HEK293 (cell line): ENCODE results near the gene OR1G1.
"Not testable (repeated sequence)": the region's sequence is repeated elsewhere in the genome, so short reads cannot be mapped to it uniquely, and the experiment has no call there.

Experiments used
- CTCF ChIA-PET: fragments of 350-600 bp; formaldehyde crosslinking; extraction: SDS; loops from one replicate; lab custom pipeline; 2021; ENCODE audit warnings: antibody characterized with exemption; lab: Yijun Ruan, JAX
- POLR2A ChIA-PET: fragments of 300-600 bp; formaldehyde crosslinking; extraction: SDS; loops from one replicate; lab custom pipeline; 2020; ENCODE audit warnings: antibody characterized with exemption, inconsistent platforms; lab: Yijun Ruan, JAX
- H3K27ac ChIP-seq: fragments of 200-500 bp; sonication (Bioruptor generic); 2 replicates; pipeline ENCODE4 v1.5.1; 2014; ENCODE audit warnings: low read depth, low read length, control low read depth, inconsistent platforms; ENCODE audit errors: extremely low read depth
- H3K36me3 ChIP-seq, 2 experiments: fragments of 200-500 bp in 1 of 2; sonication (Bioruptor generic) in 1 of 2; 1 replicate in 1 of 2; 2 replicates in 1 of 2; pipeline ENCODE4 v1.5.1; 2014 to 2017; ENCODE audit warnings: inconsistent platforms in 2 of 2, low read length in 2 of 2; ENCODE audit not compliant: control insufficient read depth in 2 of 2, insufficient read depth in 1 of 2
- H3K4me1 ChIP-seq: fragments of 200-500 bp; sonication (Bioruptor generic); 2 replicates; pipeline ENCODE4 v1.5.1; 2014; ENCODE audit warnings: mild to moderate bottlenecking, low read length, inconsistent platforms; ENCODE audit not compliant: control insufficient read depth, insufficient read depth
- H3K4me3 ChIP-seq: 2 replicates; pipeline ENCODE4 v1.5.1; 2011; ENCODE audit warnings: low read depth, mild to moderate bottlenecking, control low read depth, low read length, moderate library complexity
- H3K9me3 ChIP-seq: fragments of 200-500 bp; sonication (Bioruptor generic); 2 replicates; pipeline ENCODE4 v1.5.1; 2014; ENCODE audit warnings: low read depth, low read length, inconsistent platforms; ENCODE audit not compliant: control insufficient read depth, insufficient read depth
- MYNN ChIP-seq: fragments of 450-650 bp; formaldehyde crosslinking; IDR thresholded peaks from 2 replicates; pipeline ENCODE4 v1.5.1; 2016; ENCODE audit warnings: missing biosample characterization, missing genetic modification characterization, borderline replicate concordance
- SETDB1 ChIP-seq: IDR thresholded peaks from one replicate; pipeline ENCODE4 v1.6.1; 2017; ENCODE audit warnings: mild to moderate bottlenecking, low read length, moderate library complexity, mixed read lengths; ENCODE audit not compliant: insufficient read length
- ZFP41 ChIP-seq: fragments of 450-650 bp; formaldehyde crosslinking; IDR thresholded peaks from 2 replicates; pipeline ENCODE4 v1.5.1; 2016; ENCODE audit warnings: missing biosample characterization, missing genetic modification characterization, borderline replicate concordance
- ZFP69B ChIP-seq: fragments of 450-650 bp; formaldehyde crosslinking; IDR thresholded peaks from 2 replicates; pipeline ENCODE4 v1.5.1; 2016; ENCODE audit warnings: missing biosample characterization, missing genetic modification characterization
- ZIC2 ChIP-seq: fragments of 450-650 bp; formaldehyde crosslinking; IDR thresholded peaks from 2 replicates; pipeline ENCODE4 v1.5.1; 2016; ENCODE audit warnings: missing biosample characterization, missing genetic modification characterization
- ZNF10 ChIP-seq: fragments of 450-650 bp; formaldehyde crosslinking; IDR thresholded peaks from 2 replicates; pipeline ENCODE4 v1.5.1; 2017; ENCODE audit warnings: missing biosample characterization, missing genetic modification characterization
- ZNF112 ChIP-seq: fragments of 450-650 bp; formaldehyde crosslinking; IDR thresholded peaks from 2 replicates; pipeline ENCODE4 v1.5.0; 2017; ENCODE audit warnings: missing biosample characterization, missing genetic modification characterization
- ZNF146 ChIP-seq: fragments of 450-650 bp; formaldehyde crosslinking; IDR thresholded peaks from 2 replicates; pipeline ENCODE4 v1.5.1; 2016; ENCODE audit warnings: missing biosample characterization, missing genetic modification characterization
- ZNF169 ChIP-seq: fragments of 450-650 bp; formaldehyde crosslinking; IDR thresholded peaks from 2 replicates; pipeline ENCODE4 v1.5.1; 2016; ENCODE audit warnings: missing biosample characterization, missing genetic modification characterization
- ZNF214 ChIP-seq: fragments of 450-650 bp; formaldehyde crosslinking; IDR thresholded peaks from 2 replicates; pipeline ENCODE4 v1.5.1; 2017; ENCODE audit warnings: missing biosample characterization, mild to moderate bottlenecking, missing genetic modification characterization, borderline replicate concordance
- ZNF26 ChIP-seq: fragments of 450-650 bp; formaldehyde crosslinking; IDR thresholded peaks from 2 replicates; pipeline ENCODE4 v1.5.1; 2016; ENCODE audit warnings: missing biosample characterization, missing genetic modification characterization
- ZNF324 ChIP-seq: fragments of 450-650 bp; formaldehyde crosslinking; IDR thresholded peaks from 2 replicates; pipeline ENCODE4 v1.5.1; 2016; ENCODE audit warnings: missing biosample characterization, missing genetic modification characterization
- ZNF341 ChIP-seq: fragments of 450-650 bp; formaldehyde crosslinking; IDR thresholded peaks from 2 replicates; pipeline ENCODE4; 2016; ENCODE audit warnings: low read depth, missing biosample characterization, missing genetic modification characterization
- ZNF48 ChIP-seq: fragments of 450-650 bp; formaldehyde crosslinking; IDR thresholded peaks from 2 replicates; pipeline ENCODE4 v1.5.1; 2016; ENCODE audit warnings: missing biosample characterization, missing genetic modification characterization
- ZNF544 ChIP-seq: fragments of 450-650 bp; formaldehyde crosslinking; IDR thresholded peaks from 2 replicates; pipeline ENCODE4 v1.5.0; 2017; ENCODE audit warnings: missing biosample characterization, missing genetic modification characterization
- ZNF548 ChIP-seq: fragments of 450-650 bp; formaldehyde crosslinking; IDR thresholded peaks from 2 replicates; pipeline ENCODE4 v1.5.1; 2016; ENCODE audit warnings: missing biosample characterization, missing genetic modification characterization
- ZNF560 ChIP-seq: fragments of 450-650 bp; formaldehyde crosslinking; IDR thresholded peaks from 2 replicates; pipeline ENCODE4 v1.5.1; 2017; ENCODE audit warnings: missing biosample characterization, missing genetic modification characterization, borderline replicate concordance
- ZNF571 ChIP-seq: fragments of 450-650 bp; formaldehyde crosslinking; IDR thresholded peaks from 2 replicates; pipeline ENCODE4 v1.5.0; 2017; ENCODE audit warnings: missing biosample characterization, missing genetic modification characterization
- ZNF624 ChIP-seq: fragments of 450-650 bp; formaldehyde crosslinking; IDR thresholded peaks from 2 replicates; pipeline ENCODE4 v1.5.1; 2017; ENCODE audit warnings: missing biosample characterization, missing genetic modification characterization
- ZNF701 ChIP-seq: fragments of 450-650 bp; formaldehyde crosslinking; IDR thresholded peaks from 2 replicates; pipeline ENCODE4 v1.5.1; 2016; ENCODE audit warnings: missing biosample characterization, missing genetic modification characterization
- TF ChIP-seq, protein P1 (sequence below): fragments of 450-650 bp; formaldehyde crosslinking; IDR thresholded peaks from 2 replicates; pipeline ENCODE4 v1.5.1; 2016; ENCODE audit warnings: missing biosample characterization, missing genetic modification characterization

Gene OR1G1

DNA sequence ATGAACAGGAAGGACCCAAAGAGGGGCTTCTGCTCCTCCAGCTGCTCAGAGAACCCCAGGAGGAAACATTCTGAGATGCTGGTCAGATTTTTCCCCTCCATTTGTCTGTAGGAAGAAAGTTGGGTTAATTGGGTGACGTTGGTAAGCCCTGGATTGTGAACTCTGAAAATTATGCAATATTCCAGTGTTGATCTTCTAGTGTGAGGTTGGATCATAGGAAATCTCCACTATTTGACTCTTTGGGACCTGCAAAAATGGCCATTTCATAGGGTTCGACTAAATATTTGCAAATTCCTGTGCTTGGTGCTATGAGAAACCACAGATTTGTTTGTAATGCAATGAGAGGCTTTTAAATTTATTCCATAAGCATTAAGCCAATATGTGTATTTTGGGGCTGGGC is at the start of gene OR1G1:
Gene OR1G1, minus strand, starts transcription at position 101 of the 400 bp plus-strand sequence. Its CDS starts 0 bp downstream, at position 101.
- Histone ChIP-seq H3K9me3 (no peaks in the 10 kb centered on the region), H3K27ac (no peak within 1 kb of the TSS), H3K4me1 (no peaks in the 10 kb centered on the region), H3K36me3 (no peaks in the 10 kb centered on the region), H3K4me3 (no peak within 1 kb of the TSS)
- ChIA-PET POLR2A (no interaction called here), CTCF (no interaction called here)
- TF ChIP-seq ZFP69B (no peak), SETDB1 (no peak)

DNA sequence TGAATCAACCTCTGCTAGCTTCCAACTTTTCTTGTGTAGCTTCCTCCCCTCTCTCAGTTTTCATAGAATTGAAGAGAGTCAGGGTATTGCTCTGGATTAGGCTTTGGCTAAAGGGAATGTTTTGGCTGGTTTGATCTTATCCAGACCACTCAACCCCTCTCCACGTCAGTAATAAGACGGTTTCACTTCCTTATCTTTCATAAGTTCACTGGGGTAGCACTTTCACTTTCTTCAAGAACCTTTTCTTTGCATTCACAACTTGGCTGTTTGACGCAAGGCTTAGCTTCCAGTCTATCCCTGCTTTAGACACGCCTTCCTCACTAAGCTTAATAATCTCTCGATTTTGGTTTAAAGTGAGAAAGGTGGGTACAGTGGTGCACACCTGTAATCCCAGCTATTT is 40.2 kb upstream of the OR1G1 start:
- TF ChIP-seq ZNF26 (tag by site-specific recombination) (no peak), ZNF560 (tag by site-specific recombination) (no peak), ZIC2 (no peak), ZNF324 (no peak), ZFP41 (no peak), ZNF548 (tag by site-specific recombination) (no peak), ZNF169 (tag by site-specific recombination) (no peak), ZNF48 (tag by site-specific recombination) (no peak), ZNF10 (tag by site-specific recombination) (no peak), ZNF701 (tag by site-specific recombination) (no peak), ZNF341 (tag by site-specific recombination) (no peak), ZNF544 (tag by site-specific recombination) (no peak)
- H3K4me1 ChIP-seq: no peaks in the 10 kb centered on the region
- H3K36me3 ChIP-seq: no peaks in the 10 kb centered on the region
- H3K9me3 ChIP-seq: no peaks in the 10 kb centered on the region
- no peak overlapping the region for H3K27ac ChIP-seq
- CTCF ChIA-PET: no interaction called here
- no peak overlapping the region for H3K4me3 ChIP-seq
- POLR2A ChIA-PET: no interaction called here

DNA sequence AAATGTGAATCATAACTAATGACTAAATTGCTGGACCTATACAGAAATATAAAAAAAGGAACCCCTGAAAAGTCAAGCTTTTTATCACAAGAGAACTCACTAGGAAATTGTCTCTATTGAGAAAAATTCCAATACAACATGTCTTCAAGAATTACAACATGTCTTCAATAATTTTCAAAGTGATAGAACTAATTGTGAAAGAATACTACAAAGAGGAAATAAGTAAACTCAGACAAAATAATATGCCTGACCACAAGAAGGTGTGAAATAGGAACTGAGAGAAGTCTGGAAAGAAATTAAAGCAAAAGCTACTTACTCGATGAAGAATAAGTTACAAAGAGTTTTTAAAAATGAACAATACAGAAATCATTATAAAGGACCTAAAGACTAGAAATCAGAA is 29.9 kb upstream of the OR1G1 start:
- H3K4me3 ChIP-seq: no peak overlapping the region
- TF ChIP-seq ZNF624 (tag by site-specific recombination): no peak
- TF ChIP-seq ZNF112 (tag by site-specific recombination): no peak
- no peak for TF ChIP-seq MYNN (tag by site-specific recombination)
- TF ChIP-seq ZNF214 (tag by site-specific recombination): no peak
- no peak for TF ChIP-seq ZNF571 (tag by site-specific recombination)
- no peak for TF ChIP-seq ZNF544 (tag by site-specific recombination)

DNA sequence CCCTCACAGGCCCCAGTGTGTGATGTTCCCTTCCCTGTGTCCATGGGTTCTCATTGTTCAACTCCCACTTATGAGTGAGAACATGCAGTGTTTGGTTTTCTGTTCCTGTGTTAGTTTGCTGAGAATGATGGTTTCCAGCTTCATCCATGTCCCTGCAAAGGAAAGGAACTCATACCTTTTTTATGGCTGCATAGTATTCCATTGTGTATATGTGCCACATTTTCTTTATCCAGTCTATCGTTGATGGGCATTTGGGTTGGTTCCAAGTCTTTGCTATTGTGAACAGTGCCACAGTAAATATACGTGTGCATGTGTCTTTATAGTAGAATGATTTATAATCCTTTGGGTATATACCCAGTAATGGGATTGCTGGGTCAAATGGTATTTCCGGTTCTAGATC is 10.1 kb upstream of the OR1G1 start:
- H3K36me3 ChIP-seq, CTCF ChIA-PET, POLR2A ChIA-PET, H3K9me3 ChIP-seq, H3K27ac ChIP-seq, H3K4me1 ChIP-seq, H3K4me3 ChIP-seq: not testable (repeated sequence)
- TF ChIP-seq, protein P1, sequence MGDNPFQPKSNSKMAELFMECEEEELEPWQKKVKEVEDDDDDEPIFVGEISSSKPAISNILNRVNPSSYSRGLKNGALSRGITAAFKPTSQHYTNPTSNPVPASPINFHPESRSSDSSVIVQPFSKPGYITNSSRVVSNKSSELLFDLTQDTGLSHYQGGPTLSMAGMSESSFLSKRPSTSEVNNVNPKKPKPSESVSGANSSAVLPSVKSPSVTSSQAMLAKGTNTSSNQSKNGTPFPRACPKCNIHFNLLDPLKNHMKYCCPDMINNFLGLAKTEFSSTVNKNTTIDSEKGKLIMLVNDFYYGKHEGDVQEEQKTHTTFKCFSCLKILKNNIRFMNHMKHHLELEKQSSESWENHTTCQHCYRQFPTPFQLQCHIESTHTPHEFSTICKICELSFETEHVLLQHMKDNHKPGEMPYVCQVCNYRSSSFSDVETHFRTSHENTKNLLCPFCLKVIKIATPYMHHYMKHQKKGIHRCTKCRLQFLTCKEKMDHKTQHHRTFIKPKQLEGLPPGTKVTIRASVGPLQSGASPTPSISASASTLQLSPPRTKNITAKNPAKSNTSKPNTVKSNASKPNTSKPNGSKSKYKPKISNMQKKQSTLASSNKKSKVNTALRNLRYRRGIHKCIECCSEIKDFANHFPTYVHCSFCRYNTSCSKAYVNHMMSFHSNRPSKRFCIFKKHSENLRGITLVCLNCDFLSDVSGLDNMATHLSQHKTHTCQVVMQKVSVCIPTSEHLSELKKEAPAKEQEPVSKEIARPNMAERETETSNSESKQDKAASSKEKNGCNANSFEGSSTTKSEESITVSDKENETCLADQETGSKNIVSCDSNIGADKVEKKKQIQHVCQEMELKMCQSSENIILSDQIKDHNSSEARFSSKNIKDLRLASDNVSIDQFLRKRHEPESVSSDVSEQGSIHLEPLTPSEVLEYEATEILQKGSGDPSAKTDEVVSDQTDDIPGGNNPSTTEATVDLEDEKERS (tag by site-specific recombination): 0 out of 2 replicates have a peak, but pooled peaks have one; percentile 65
- peak; percentile 79 for TF ChIP-seq ZNF146

More for the DNA sequence above, 29.9 kb upstream of the OR1G1 start:
- Histone ChIP-seq H3K36me3 (no peaks in the 10 kb centered on the region), H3K9me3 (no peaks in the 10 kb centered on the region; the same call in 1 of the 2 replicates), H3K4me1 (no peaks in the 10 kb centered on the region), H3K27ac (no peak overlapping the region)
- POLR2A ChIA-PET: no interaction called here
- CTCF ChIA-PET: no interaction called here
